HFFc6 (cell line): ENCODE measurements around the gene TRIB2. TPM values are rescaled to one million over a fixed set of nuclear protein-coding genes. Genes with fewer than 3 reads are reported as not detected.

Source experiments
- DNase-seq: peaks from one replicate; pipeline ENCODE4 v3.0.0-alpha.2; 2018
- H3K27ac Mint-ChIP-seq: 2 replicates; pipeline ENCODE4 v1.8.0; 2020; ENCODE audit warnings: mild to moderate bottlenecking, mixed read lengths
- H3K27me3 Mint-ChIP-seq: 2 replicates; pipeline ENCODE4 v1.8.0; 2021; ENCODE audit warnings: mild to moderate bottlenecking, moderate library complexity, mixed read lengths; ENCODE audit not compliant: insufficient read depth
- H3K36me3 Mint-ChIP-seq: 2 replicates; pipeline ENCODE4 v1.8.0; 2021; ENCODE audit warnings: low read depth, mixed read lengths
- H3K4me1 Mint-ChIP-seq: 2 replicates; pipeline ENCODE4 v1.8.0; 2020; ENCODE audit warnings: low read depth, mixed read lengths
- H3K4me3 Mint-ChIP-seq: 2 replicates; pipeline ENCODE4 v1.8.0; 2020; ENCODE audit warnings: mild to moderate bottlenecking, moderate library complexity, mixed read lengths
- H3K9me3 Mint-ChIP-seq: 2 replicates; pipeline ENCODE4 v1.8.0; 2020; ENCODE audit warnings: mild to moderate bottlenecking, mixed read lengths
- total RNA-seq, 6 experiments: library from RNA; stranded (reverse); fragmentation: NEBNext Ultra II Directional; extraction: Animal tissue kit (Norgen Biotek cat#: 25700); gene quantifications; 2 replicates in 1 of 6; 3 replicates in 5 of 6; pipeline ENCODE4 v1.2.3, GENCODE V29; 2021
- TF ChIP-seq, protein P1 (sequence below): fragments of 200-600 bp; sonication (generic); IDR thresholded peaks from 2 replicates; pipeline ENCODE4 v1.5.0; 2021; ENCODE audit warnings: antibody characterized with exemption, mild to moderate bottlenecking

TRIB2 gene
- total RNA-seq, 6 experiments from 2014 or later = 13.6 to 22.9 (median 16.8) TPM

DNA sequence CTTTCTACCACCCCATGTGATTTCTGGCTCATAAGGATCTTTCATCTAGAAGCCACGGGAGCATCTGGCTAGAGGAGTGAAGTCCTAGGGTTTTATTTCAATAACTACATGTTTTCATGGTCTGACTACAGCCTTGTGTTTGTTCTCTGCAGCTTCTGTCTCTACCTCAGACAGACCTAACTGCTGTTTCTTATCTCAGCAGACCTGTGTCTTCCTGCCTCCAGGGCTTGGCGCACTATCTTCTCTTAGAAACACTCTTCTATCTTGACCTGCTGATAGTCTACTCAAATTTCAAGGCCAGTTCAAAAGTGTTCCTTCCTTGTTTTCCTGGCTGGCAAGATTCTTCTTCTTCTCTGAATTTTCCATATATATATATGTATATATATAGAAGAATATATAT lies 11.0 kb upstream of the TRIB2 start:
- TF ChIP-seq, protein P1, sequence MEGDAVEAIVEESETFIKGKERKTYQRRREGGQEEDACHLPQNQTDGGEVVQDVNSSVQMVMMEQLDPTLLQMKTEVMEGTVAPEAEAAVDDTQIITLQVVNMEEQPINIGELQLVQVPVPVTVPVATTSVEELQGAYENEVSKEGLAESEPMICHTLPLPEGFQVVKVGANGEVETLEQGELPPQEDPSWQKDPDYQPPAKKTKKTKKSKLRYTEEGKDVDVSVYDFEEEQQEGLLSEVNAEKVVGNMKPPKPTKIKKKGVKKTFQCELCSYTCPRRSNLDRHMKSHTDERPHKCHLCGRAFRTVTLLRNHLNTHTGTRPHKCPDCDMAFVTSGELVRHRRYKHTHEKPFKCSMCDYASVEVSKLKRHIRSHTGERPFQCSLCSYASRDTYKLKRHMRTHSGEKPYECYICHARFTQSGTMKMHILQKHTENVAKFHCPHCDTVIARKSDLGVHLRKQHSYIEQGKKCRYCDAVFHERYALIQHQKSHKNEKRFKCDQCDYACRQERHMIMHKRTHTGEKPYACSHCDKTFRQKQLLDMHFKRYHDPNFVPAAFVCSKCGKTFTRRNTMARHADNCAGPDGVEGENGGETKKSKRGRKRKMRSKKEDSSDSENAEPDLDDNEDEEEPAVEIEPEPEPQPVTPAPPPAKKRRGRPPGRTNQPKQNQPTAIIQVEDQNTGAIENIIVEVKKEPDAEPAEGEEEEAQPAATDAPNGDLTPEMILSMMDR = no peak
- Mint-ChIP-seq H3K4me1 (peaks cover 28% of the 10 kb centered on the region), H3K27ac (no peak overlapping the region), H3K27me3 (no peaks in the 10 kb centered on the region), H3K9me3 (no peaks in the 10 kb centered on the region), H3K36me3 (no peaks in the 10 kb centered on the region), H3K4me3 (no peak overlapping the region)
- DNase-seq = no peak

DNA sequence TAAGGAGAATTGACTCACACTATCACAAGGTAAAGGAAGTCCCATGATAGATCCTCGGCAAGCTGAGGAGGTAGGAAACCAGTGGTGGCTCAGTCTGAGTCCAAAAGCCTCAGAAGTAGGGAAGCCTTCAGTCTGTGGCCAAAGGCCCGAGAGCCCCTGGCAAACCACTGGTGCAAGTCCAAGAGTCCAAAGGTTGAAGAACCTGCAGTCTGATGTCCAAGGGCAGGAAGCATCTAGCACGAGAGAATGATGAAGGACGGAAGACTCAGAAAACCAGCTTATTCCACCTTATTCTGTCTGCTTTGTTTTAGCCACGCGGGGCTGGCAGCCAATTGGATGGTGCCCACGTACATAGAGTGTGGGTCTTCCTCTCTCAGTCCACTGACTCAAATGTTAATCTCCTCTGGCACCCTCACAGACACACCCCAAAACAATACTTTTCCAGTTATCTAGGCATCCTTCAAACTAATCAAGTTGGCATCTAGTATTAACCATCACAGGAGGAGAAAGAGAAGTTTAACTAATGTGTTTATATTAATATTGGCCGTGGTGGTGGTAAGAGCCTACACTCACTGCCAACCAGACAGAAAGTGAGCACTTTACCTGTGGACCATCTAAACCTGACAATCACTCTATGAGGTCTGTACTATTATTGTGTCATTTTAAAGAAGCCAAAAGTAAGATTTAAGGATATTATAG lies 8.1 kb upstream of the TRIB2 start:
- TF ChIP-seq, protein P1 = no peak
- Mint-ChIP-seq H3K9me3 (no peaks in the 10 kb centered on the region), H3K27ac (no peak overlapping the region), H3K27me3 (no peaks in the 10 kb centered on the region), H3K36me3 (no peaks in the 10 kb centered on the region), H3K4me1 (peaks cover 5% of the 10 kb centered on the region; the same call in 1 of the 2 replicates), H3K4me3 (no peak overlapping the region)
- DNase-seq = no peak

DNA sequence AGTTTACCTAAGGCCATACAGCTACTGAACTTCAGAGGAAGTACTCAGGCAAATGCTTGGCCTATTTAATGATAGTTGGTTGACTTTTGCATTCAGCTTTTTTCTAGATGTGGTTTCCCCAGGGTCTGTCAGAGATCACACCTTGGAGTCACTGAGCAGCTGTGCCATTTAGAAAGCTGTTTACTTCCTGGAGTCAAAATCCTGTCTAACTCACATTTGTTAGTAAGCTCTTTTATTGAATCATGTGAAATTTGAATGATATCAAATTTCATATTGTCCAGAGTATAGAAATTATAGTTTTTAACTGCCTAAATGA lies 7.6 kb upstream of the TRIB2 start:
- H3K4me1 Mint-ChIP-seq = peaks cover 9% of the 10 kb centered on the region
- no peak for DNase-seq
- TF ChIP-seq, protein P1 = no peak
- no peaks in the 10 kb centered on the region for H3K27me3 Mint-ChIP-seq
- H3K9me3 Mint-ChIP-seq = no peaks in the 10 kb centered on the region
- H3K4me3 Mint-ChIP-seq = no peak overlapping the region
- H3K27ac Mint-ChIP-seq = no peak overlapping the region
- H3K36me3 Mint-ChIP-seq = no peaks in the 10 kb centered on the region

DNA sequence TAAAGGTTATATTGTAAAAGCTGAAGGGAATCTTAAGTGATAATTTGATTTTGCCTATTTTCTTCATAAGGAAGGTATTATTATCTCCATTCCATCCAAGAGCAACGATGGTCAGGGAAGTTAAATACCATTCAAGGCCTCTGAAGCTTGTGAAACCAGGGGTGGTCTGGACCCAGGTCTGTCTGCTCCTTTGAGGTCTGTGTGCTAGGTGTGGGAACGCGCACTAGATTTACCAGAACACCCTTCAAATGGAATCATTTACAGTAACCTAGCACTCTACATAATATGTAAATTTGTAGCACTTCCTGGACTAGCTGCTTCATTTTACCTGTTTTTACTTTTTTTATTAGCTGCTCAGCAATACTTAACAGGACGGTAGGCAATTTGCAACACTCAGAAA lies 6.4 kb upstream of the TRIB2 start:
- TF ChIP-seq, protein P1 = no peak
- DNase-seq = no peak
- Mint-ChIP-seq H3K27ac (no peak overlapping the region), H3K36me3 (no peaks in the 10 kb centered on the region), H3K4me1 (peaks cover 20% of the 10 kb centered on the region), H3K27me3 (no peaks in the 10 kb centered on the region), H3K4me3 (no peak overlapping the region), H3K9me3 (no peaks in the 10 kb centered on the region)

DNA sequence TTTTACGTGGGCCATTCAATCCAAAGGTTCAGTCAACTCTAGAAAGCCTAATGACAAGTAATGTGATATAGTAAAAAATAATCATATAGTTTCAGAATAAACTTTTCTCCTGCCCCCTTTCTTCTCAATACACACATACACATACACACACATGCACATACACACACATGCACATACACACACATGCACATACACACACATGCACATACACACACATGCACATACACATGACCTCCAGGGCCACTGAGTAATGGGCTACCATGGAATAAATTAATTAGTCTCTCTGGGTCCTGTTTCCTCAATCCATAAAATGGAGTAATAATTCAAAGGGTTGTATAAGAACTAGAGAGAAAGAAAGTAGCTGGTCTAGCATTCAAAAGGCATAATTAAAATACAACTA lies 5.4 kb upstream of the TRIB2 start:
- no peak overlapping the region for H3K27ac Mint-ChIP-seq
- no peak for DNase-seq
- H3K36me3 Mint-ChIP-seq = no peaks in the 10 kb centered on the region
- no peaks in the 10 kb centered on the region for H3K9me3 Mint-ChIP-seq
- no peak overlapping the region for H3K4me3 Mint-ChIP-seq
- H3K27me3 Mint-ChIP-seq = no peaks in the 10 kb centered on the region
- TF ChIP-seq, protein P1 = no peak
- H3K4me1 Mint-ChIP-seq = peaks cover 31% of the 10 kb centered on the region
